GM12873 (cell line): ENCODE measurements around the gene ADCK1.

ENCODE experiments used
- CTCF ChIP-seq: IDR thresholded peaks from 2 replicates; pipeline ENCODE4 v1.5.1; 2012; ENCODE audit warnings: low read depth, mild to moderate bottlenecking, moderate library complexity, low read length, control low read depth; ENCODE audit not compliant: insufficient read depth; ENCODE audit errors: missing control alignments

The ADCK1 gene

GRCh38 chr14:77890873-77891272, 91.0 kb downstream of the ADCK1 start:
- no peak for TF ChIP-seq CTCF

- TF ChIP-seq CTCF = no peak
Observed at GRCh38 chr14:77892381-77892871, 92.5 kb downstream of the ADCK1 start.

- TF ChIP-seq CTCF = no peak
Observed at GRCh38 chr14:77892890-77893484, 93.1 kb downstream of the ADCK1 start.

- no peak for TF ChIP-seq CTCF
Observed at GRCh38 chr14:77897374-77897773, 97.5 kb downstream of the ADCK1 start.

- TF ChIP-seq CTCF = no peak
Observed at GRCh38 chr14:77902811-77903210, 102.9 kb downstream of the ADCK1 start.

- no peak for TF ChIP-seq CTCF
Observed at GRCh38 chr14:77903221-77903620, 103.3 kb downstream of the ADCK1 start.

GRCh38 chr14:77903937-77904617, 104.2 kb downstream of the ADCK1 start:
- no peak for TF ChIP-seq CTCF
